GM12801 (cell line): ENCODE results near the gene ANO4.

Experiments used
- TF ChIP-seq, protein P1 (sequence below): IDR thresholded peaks from one replicate; pipeline ENCODE4 v1.5.1; 2011; ENCODE audit warnings: control low read depth; ENCODE audit not compliant: insufficient read length; ENCODE audit errors: extremely low read depth

The ANO4 gene

DNA sequence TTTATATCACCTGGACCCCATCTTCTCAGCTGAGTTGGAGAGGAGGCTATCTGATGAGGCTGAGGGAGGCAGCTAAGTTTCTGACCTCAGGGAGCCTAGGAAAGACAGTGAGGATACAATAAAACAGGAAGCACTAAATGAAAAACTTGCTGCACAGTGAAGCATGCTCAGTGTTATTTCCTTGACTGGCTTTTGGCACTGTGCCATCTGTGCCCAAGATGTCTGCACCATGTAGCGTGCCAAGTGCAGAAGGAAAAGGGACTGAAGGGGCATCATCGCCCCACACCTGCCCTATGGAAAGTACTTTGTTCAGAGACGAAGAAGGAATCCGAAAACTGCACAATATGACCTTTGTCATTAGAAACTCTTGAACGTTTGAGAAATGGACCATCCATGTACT is 102.7 kb downstream of the ANO4 start:
- TF ChIP-seq, protein P1, sequence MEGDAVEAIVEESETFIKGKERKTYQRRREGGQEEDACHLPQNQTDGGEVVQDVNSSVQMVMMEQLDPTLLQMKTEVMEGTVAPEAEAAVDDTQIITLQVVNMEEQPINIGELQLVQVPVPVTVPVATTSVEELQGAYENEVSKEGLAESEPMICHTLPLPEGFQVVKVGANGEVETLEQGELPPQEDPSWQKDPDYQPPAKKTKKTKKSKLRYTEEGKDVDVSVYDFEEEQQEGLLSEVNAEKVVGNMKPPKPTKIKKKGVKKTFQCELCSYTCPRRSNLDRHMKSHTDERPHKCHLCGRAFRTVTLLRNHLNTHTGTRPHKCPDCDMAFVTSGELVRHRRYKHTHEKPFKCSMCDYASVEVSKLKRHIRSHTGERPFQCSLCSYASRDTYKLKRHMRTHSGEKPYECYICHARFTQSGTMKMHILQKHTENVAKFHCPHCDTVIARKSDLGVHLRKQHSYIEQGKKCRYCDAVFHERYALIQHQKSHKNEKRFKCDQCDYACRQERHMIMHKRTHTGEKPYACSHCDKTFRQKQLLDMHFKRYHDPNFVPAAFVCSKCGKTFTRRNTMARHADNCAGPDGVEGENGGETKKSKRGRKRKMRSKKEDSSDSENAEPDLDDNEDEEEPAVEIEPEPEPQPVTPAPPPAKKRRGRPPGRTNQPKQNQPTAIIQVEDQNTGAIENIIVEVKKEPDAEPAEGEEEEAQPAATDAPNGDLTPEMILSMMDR: no peak

DNA sequence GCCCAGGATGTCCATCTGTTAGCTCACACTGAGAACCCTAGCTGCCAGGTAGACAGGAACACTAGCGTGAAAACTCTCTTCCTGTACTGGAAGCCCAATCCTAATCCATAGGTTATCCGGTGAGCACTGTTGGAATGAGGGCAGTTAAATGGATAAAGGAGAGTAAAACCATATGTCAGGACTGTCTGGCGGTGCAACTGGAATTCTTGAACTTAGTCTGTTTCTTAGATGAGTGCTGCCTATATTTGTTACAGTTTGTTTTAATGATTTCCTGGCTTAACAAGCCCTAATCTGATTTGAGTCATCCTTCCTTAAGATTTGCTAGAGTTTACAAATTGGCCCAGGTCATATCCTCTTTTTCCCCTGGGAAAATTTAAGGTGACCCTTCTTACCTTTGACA is 104.7 kb downstream of the ANO4 start:
- TF ChIP-seq, protein P1: no peak

DNA sequence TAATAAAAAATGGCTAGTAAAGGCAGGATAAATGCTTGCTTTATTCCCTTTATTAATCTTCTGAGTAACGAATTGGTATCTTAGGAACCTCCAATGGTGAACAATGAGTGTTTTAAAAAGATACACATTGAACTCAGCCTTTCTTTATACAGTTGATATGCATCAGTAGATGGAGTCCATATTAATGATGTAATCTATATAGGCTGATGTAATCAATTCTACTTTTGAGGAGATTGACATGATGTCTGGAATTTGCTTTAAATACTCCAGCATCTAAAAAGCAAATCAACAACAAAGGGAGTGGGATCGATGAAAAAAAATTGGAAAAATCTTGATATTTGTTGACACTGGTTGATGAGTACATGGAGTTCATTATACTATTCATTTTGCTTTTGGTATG is 106.2 kb downstream of the ANO4 start:
- TF ChIP-seq, protein P1: no peak

DNA sequence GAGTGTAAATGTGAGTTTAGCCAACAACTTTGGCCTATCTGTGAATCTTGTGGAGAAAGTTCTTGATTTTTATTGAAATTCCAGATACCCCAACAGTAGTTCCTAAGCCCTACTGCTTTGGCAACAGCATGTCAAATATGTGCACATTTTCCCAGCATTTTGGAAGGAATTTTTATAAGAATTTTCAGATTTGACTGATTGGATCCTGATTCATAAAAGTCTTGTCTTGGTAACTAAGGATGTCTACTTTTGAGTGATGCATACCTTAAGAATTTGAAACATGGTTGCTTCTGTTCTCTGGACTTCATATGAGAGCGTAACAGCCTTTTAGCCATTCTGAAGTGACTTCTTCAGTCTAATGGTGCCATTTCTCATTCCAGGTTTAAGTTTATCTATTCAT is 106.7 kb downstream of the ANO4 start:
- TF ChIP-seq, protein P1: no peak

DNA sequence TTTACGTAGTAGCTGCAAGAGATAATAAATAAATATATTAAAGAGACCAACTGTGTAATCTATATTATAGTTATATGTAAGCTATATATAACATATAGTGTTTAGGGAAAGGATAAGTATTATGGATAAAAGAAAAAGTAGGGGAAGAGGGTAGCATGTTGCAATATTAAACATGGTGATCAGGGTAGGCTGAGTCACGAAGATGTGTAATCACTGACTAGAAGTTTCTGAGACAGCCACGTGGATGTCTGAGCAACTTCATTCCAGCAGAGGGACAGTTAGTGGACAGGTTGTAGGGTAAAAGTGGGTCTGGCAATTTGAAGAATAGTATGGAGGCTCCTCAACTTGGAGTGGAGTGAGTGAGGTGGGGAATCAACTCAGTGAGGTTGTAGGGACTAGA is 109.7 kb downstream of the ANO4 start:
- TF ChIP-seq, protein P1: no peak

DNA sequence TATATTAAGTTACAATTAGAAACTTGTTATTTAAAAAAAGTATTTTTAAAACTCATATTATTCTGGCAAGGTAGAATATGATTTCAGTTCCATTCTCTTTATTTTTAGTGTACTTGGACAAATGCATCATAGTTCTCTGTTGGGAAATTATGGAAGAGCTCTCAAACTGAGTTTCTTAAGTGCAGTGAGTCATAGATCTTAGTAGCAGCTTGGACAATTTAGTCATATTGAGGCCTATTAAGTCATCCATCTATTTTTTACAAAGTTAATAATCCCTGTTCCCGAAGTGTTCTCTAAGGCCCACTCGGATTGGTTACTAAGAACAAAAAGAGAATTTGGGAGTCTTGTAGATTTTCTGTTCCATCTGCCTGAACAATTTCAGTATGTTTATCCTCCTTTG is 113.9 kb downstream of the ANO4 start:
- TF ChIP-seq, protein P1: no peak

DNA sequence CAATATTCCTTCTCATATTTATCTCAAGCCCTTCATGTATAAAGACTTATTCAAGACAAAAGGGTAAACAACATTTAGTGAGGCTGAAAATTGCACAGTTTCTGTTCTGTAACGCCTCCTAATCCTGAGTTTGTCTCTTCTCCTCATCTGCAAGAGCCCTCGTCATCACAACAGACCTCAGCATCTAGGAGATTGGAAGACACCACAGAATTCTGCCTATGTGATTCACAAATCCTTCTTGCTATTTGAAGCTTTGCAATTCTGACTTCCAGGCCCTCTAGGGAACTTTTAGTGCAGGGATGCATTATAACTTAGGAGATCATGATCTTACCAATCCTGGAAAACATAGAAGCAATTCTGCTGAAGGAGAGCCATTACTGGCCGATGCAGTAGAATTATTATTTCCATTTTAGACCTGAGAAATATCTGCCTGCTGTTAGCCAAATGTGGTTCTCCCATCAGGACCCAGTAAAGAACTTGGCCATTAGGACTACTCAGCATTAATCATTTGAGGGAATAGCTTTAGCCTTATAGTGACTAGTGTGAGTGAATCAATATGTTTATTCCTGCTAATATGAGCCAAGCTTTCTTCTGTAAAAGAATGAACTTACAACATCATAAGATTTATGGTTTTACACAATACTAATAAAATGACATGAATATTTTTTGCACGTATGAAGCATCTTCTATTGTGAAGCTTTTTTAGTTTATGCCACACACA is 119.5 kb downstream of the ANO4 start:
- TF ChIP-seq, protein P1: no peak
